DMS114 treated with DMSO at 0.1 percent for 48 hours (cell line): Measurements from ENCODE around the gene ZBP1.
"Not testable (repeated sequence)": the region's sequence is repeated elsewhere in the genome, so short reads cannot be mapped to it uniquely, and the experiment has no call there.

Source experiments
- DNase-seq: peaks from one replicate; lab custom pipeline; 2025; ENCODE audit not compliant: unreplicated experiment; lab: John Stamatoyannopoulos, UW

Gene ZBP1

GRCh38 chr20:57647933-57648785, 27.9 kb upstream of the ZBP1 start:
- DNase-seq, result no peak

- no peak for DNase-seq
Observed at GRCh38 chr20:57647006-57647932, 27.0 kb upstream of the ZBP1 start.

- DNase-seq, result no peak
Observed at GRCh38 chr20:57638895-57639236, 18.6 kb upstream of the ZBP1 start.

GRCh38 chr20:57638173-57638894, 18.1 kb upstream of the ZBP1 start:
- DNase-seq, result no peak

GRCh38 chr20:57633945-57634491, 13.8 kb upstream of the ZBP1 start:
- no peak for DNase-seq

GRCh38 chr20:57632286-57632685, 12.1 kb upstream of the ZBP1 start:
- no peak for DNase-seq

GRCh38 chr20:57630061-57630460, 9.8 kb upstream of the ZBP1 start:
- no peak for DNase-seq

- DNase-seq, result not testable (repeated sequence)
Observed at GRCh38 chr20:57629491-57629901, 9.3 kb upstream of the ZBP1 start.

GRCh38 chr20:57628962-57629308, 8.7 kb upstream of the ZBP1 start:
- not testable (repeated sequence) for DNase-seq

- no peak for DNase-seq
Observed at GRCh38 chr20:57628047-57628961, 8.1 kb upstream of the ZBP1 start.

- no peak for DNase-seq
Observed at GRCh38 chr20:57627339-57627738, 7.1 kb upstream of the ZBP1 start.

GRCh38 chr20:57625978-57626377, 5.8 kb upstream of the ZBP1 start:
- no peak for DNase-seq

- DNase-seq, result no peak
Observed at GRCh38 chr20:57625181-57625958, 5.1 kb upstream of the ZBP1 start.

GRCh38 chr20:57624124-57624523, 3.9 kb upstream of the ZBP1 start:
- no peak for DNase-seq

GRCh38 chr20:57622579-57623381, 2.6 kb upstream of the ZBP1 start:
- no peak for DNase-seq

- no peak for DNase-seq
Observed at GRCh38 chr20:57622201-57622570, 2.0 kb upstream of the ZBP1 start.

- DNase-seq, result no peak
Observed at GRCh38 chr20:57621421-57622200, 1.4 kb upstream of the ZBP1 start.

GRCh38 chr20:57620999-57621398, 773 bp upstream of the ZBP1 start:
- no peak for DNase-seq
